ENCODE measurements around the gene SPIRE2.
"Not testable (repeated sequence)": the region's sequence is repeated elsewhere in the genome, so short reads cannot be mapped to it uniquely, and the experiment has no call there.

Gene SPIRE2, protein sequence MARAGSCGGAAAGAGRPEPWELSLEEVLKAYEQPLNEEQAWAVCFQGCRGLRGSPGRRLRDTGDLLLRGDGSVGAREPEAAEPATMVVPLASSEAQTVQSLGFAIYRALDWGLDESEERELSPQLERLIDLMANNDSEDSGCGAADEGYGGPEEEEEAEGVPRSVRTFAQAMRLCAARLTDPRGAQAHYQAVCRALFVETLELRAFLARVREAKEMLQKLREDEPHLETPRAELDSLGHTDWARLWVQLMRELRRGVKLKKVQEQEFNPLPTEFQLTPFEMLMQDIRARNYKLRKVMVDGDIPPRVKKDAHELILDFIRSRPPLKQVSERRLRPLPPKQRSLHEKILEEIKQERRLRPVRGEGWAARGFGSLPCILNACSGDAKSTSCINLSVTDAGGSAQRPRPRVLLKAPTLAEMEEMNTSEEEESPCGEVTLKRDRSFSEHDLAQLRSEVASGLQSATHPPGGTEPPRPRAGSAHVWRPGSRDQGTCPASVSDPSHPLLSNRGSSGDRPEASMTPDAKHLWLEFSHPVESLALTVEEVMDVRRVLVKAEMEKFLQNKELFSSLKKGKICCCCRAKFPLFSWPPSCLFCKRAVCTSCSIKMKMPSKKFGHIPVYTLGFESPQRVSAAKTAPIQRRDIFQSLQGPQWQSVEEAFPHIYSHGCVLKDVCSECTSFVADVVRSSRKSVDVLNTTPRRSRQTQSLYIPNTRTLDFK

GRCh38 chr16:89828199-89828869 is at the start of gene SPIRE2:
Gene SPIRE2 (plus strand): TSS chr16:89828475. CDS start chr16:89828551, 76 bp downstream.
- TF ChIP-seq, protein P1, sequence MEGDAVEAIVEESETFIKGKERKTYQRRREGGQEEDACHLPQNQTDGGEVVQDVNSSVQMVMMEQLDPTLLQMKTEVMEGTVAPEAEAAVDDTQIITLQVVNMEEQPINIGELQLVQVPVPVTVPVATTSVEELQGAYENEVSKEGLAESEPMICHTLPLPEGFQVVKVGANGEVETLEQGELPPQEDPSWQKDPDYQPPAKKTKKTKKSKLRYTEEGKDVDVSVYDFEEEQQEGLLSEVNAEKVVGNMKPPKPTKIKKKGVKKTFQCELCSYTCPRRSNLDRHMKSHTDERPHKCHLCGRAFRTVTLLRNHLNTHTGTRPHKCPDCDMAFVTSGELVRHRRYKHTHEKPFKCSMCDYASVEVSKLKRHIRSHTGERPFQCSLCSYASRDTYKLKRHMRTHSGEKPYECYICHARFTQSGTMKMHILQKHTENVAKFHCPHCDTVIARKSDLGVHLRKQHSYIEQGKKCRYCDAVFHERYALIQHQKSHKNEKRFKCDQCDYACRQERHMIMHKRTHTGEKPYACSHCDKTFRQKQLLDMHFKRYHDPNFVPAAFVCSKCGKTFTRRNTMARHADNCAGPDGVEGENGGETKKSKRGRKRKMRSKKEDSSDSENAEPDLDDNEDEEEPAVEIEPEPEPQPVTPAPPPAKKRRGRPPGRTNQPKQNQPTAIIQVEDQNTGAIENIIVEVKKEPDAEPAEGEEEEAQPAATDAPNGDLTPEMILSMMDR (IDR thresholded peaks at IDR 0.05; ENCODE audit: insufficient read depth, missing control alignments), result no peak
- FAIRE-seq, result no peak

DNA sequence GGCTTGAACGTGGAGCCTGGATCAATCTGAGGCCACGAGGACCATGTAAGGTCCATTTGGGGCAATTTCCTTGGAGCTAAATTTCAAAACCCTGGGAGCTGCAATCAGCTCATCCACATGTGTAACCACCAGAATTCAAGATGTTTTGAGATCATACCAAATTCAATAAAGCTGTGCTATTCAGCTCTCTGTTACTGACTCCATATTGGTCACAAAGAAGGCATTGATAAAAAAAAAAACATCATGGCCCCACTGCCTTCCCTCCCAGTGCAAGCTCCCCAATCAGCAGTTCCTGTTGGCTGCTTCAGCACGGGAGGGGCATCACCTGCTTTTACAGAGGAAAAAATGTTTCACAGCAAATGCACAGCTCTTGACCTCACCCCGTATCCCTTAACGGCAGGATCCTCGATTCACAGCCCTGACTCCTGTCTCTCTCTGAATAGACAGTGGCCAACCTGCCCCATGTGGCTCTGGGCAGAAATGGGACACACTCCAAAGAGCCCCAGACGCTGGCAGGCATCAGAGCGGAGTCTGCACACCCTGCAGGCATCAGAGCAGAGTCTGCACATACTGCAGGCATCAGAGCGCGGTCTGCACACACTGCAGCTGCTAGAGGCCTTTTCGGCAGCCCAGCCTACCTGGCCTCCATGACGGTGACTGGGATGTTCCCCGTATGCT is 48.9 kb upstream of the SPIRE2 start:
- no peak for FAIRE-seq

More at GRCh38 chr16:89828199-89828869, at the start of gene SPIRE2:
- no peak for DNase-seq (ENCODE audit: insufficient read length, low spot score)

GRCh38 chr16:89779909-89780305 is 48.4 kb upstream of the SPIRE2 start:
- DNase-seq (ENCODE audit: insufficient read length, low spot score) (no peak), FAIRE-seq (no peak)
- TF ChIP-seq, protein P1 (IDR thresholded peaks at IDR 0.05; ENCODE audit: insufficient read depth, missing control alignments), result no peak

More for the DNA sequence above, 48.9 kb upstream of the SPIRE2 start:
- DNase-seq (ENCODE audit: insufficient read length, low spot score), result no peak
- TF ChIP-seq, protein P1 (IDR thresholded peaks at IDR 0.05; ENCODE audit: insufficient read depth, missing control alignments), result no peak

DNA sequence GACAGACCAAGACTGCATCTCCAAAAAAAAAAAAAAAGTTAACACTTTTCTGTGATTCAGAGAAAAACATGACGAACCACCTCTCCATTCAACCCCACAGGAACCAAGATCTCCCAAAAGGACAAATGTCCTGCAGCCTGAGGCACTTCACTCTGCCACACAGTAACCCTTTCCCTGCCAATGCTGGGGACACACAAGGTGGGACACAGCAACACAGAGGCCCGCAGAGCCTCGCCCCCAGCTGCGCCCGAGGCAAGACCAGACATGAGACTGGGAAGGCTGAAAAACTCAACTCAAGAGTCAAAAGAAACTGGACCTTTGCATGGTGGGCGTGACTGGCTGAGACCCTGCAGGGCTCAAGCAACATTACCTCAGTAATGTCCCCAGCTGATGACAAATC is 45.8 kb upstream of the SPIRE2 start:
- TF ChIP-seq, protein P1 (IDR thresholded peaks at IDR 0.05; ENCODE audit: insufficient read depth, missing control alignments), result no peak
- FAIRE-seq, result no peak
- no peak for DNase-seq (ENCODE audit: insufficient read length, low spot score)

- not testable (repeated sequence) for DNase-seq (ENCODE audit: insufficient read length, low spot score); FAIRE-seq
These were observed 44.3 kb upstream of the SPIRE2 start for GRCh38 chr16:89783952-89784351.

DNA sequence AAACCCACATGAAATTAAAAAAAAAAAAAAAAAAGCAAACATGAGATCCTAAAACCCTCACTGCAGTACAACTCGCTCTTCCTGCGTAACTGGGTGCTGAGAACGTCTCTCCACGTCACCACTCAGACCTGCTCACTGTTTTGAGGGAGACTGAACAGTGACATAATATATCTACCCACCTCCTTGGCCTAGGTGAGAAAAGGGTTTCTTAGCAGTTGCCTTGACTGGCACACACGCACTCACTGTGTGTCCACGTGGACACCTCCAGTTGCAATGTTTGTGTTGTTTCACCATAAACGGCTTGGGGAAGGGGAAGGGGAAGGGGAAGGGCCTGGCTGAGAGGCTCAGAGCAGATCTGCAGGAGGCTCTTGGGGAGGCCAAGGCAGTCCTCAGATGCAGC is 43.9 kb upstream of the SPIRE2 start:
- no peak for DNase-seq (ENCODE audit: insufficient read length, low spot score)
- TF ChIP-seq, protein P1 (IDR thresholded peaks at IDR 0.05; ENCODE audit: insufficient read depth, missing control alignments), result no peak
- FAIRE-seq, result no peak

Measured in D721Med (cell line).